ENCODE results near the gene ZMYND10.

Gene ZMYND10

GRCh38 chr3:50296721-50297383 is 48.7 kb downstream of the ZMYND10 start:
- TF ChIP-seq FOXP2 (optimal IDR thresholded peaks at IDR 0.05; ENCODE audit: borderline replicate concordance, extremely low read depth, extremely low read length, insufficient read depth): no peak
- TF ChIP-seq POLR2AphosphoS5 (IDR thresholded peaks at IDR 0.05; ENCODE audit: low read depth, low read length): no peak
- TF ChIP-seq TAF1 (IDR thresholded peaks at IDR 0.05; ENCODE audit: borderline replicate concordance, insufficient read depth, low read length): no peak
- TF ChIP-seq SIN3A (IDR thresholded peaks at IDR 0.05; ENCODE audit: borderline replicate concordance, insufficient read depth, low read length): no peak
- TF ChIP-seq REST (IDR thresholded peaks at IDR 0.05; ENCODE audit: insufficient read depth in 1 of 2, low read depth in 2 of 2, low read length in 2 of 2): no peak

- TF ChIP-seq POLR2AphosphoS5 (IDR thresholded peaks at IDR 0.05; ENCODE audit: low read depth, low read length): no peak
- TF ChIP-seq TAF1 (IDR thresholded peaks at IDR 0.05; ENCODE audit: borderline replicate concordance, insufficient read depth, low read length): no peak
These were observed 49.7 kb downstream of the ZMYND10 start for GRCh38 chr3:50295553-50296431.

- TF ChIP-seq FOXP2 (optimal IDR thresholded peaks at IDR 0.05; ENCODE audit: borderline replicate concordance, extremely low read depth, extremely low read length, insufficient read depth) (no peak), POLR2AphosphoS5 (IDR thresholded peaks at IDR 0.05; ENCODE audit: low read depth, low read length) (no peak), REST (IDR thresholded peaks at IDR 0.05; ENCODE audit: insufficient read depth in 1 of 2, low read depth in 2 of 2, low read length in 2 of 2) (no peak), SIN3A (IDR thresholded peaks at IDR 0.05; ENCODE audit: borderline replicate concordance, insufficient read depth, low read length) (no peak), TAF1 (IDR thresholded peaks at IDR 0.05; ENCODE audit: borderline replicate concordance, insufficient read depth, low read length) (no peak)
These were observed 50.8 kb downstream of the ZMYND10 start for GRCh38 chr3:50294492-50295403.

GRCh38 chr3:50294089-50294488 is 51.4 kb downstream of the ZMYND10 start:
- TF ChIP-seq TAF1 (IDR thresholded peaks at IDR 0.05; ENCODE audit: borderline replicate concordance, insufficient read depth, low read length) (no peak), REST (IDR thresholded peaks at IDR 0.05; ENCODE audit: insufficient read depth in 1 of 2, low read depth in 2 of 2, low read length in 2 of 2) (no peak)

GRCh38 chr3:50293079-50293801 is 52.3 kb downstream of the ZMYND10 start:
- TF ChIP-seq SIN3A (IDR thresholded peaks at IDR 0.05; ENCODE audit: borderline replicate concordance, insufficient read depth, low read length): no peak
- TF ChIP-seq POLR2AphosphoS5 (IDR thresholded peaks at IDR 0.05; ENCODE audit: low read depth, low read length): no peak
- TF ChIP-seq TAF1 (IDR thresholded peaks at IDR 0.05; ENCODE audit: borderline replicate concordance, insufficient read depth, low read length): no peak
